DND-41 (cell line): ENCODE data around the gene FUCA1.

Experiments used
- ATAC-seq: fragments of 200-7000 bp; cut with Tn5 transposase; 3 replicates; pipeline ENCODE4 v1.9.1; 2021; ENCODE audit warnings: low read depth; ENCODE audit not compliant: insufficient read depth
- DNase-seq: peaks from one replicate; pipeline ENCODE4 v3.0.0-alpha.2; 2020
- H2AFZ ChIP-seq: 2 replicates; pipeline ENCODE4 v1.6.0; 2012; ENCODE audit warnings: low read depth, low read length
- H3K27ac ChIP-seq: 2 replicates; pipeline ENCODE4 v1.5.1; 2012; ENCODE audit warnings: low read length, inconsistent platforms
- H3K27me3 ChIP-seq: fragments of 200-600 bp; sonication (generic); 2 replicates; pipeline ENCODE4 v1.6.0; 2012; ENCODE audit warnings: low read length, mild to moderate bottlenecking, inconsistent platforms; ENCODE audit not compliant: insufficient read depth, poor library complexity
- H3K36me3 ChIP-seq: 2 replicates; pipeline ENCODE4 v1.5.1; 2012; ENCODE audit warnings: low read length, inconsistent platforms; ENCODE audit not compliant: insufficient read depth
- H3K4me1 ChIP-seq: 2 replicates; pipeline ENCODE4 v1.5.1; 2012; ENCODE audit warnings: mild to moderate bottlenecking, low read length; ENCODE audit not compliant: insufficient read depth
- H3K4me2 ChIP-seq: 2 replicates; pipeline ENCODE4 v1.6.0; 2012; ENCODE audit warnings: mild to moderate bottlenecking, moderate library complexity, low read length, inconsistent platforms; ENCODE audit not compliant: insufficient read depth
- H3K4me3 ChIP-seq, 2 experiments: fragments of 200-600 bp in 1 of 2; shearing (Covaris generic) in 1 of 2; 2 replicates each; pipeline ENCODE4 v1.5.1; 2012 to 2016; ENCODE audit warnings: inconsistent platforms in 2 of 2, low read length in 2 of 2, mild to moderate bottlenecking in 2 of 2, low read depth in 1 of 2, moderate library complexity in 1 of 2
- H3K79me2 ChIP-seq: 2 replicates; pipeline ENCODE4 v1.6.0; 2012; ENCODE audit warnings: low read length, inconsistent platforms; ENCODE audit not compliant: insufficient read depth
- H3K9ac ChIP-seq: 2 replicates; pipeline ENCODE4 v1.6.0; 2012; ENCODE audit warnings: low read depth, mild to moderate bottlenecking, inconsistent platforms, low read length, moderate library complexity
- H3K9me3 ChIP-seq: 2 replicates; pipeline ENCODE4 v1.5.1; 2012; ENCODE audit warnings: low read length, moderate library complexity, mild to moderate bottlenecking, inconsistent platforms; ENCODE audit not compliant: insufficient read depth, severe bottlenecking
- H4K20me1 ChIP-seq: 2 replicates; pipeline ENCODE4 v1.6.0; 2012; ENCODE audit warnings: low read length; ENCODE audit not compliant: insufficient read depth
- EZH2 ChIP-seq: IDR thresholded peaks from 3 replicates; pipeline ENCODE4 v1.6.1; 2012; ENCODE audit warnings: borderline replicate concordance, low read depth, mild to moderate bottlenecking, moderate library complexity, low read length, inconsistent platforms; ENCODE audit not compliant: severe bottlenecking
- TF ChIP-seq, protein P1 (sequence below): IDR thresholded peaks from 2 replicates; pipeline ENCODE4 v1.5.1; 2012; ENCODE audit warnings: borderline replicate concordance, low read length, moderate library complexity, mild to moderate bottlenecking; ENCODE audit not compliant: poor library complexity, severe bottlenecking; ENCODE audit errors: extremely low read depth

FUCA1 gene

GRCh38 chr1:23879809-23880208 is 11.7 kb upstream of the FUCA1 start:
- Histone ChIP-seq H2AFZ (no peak overlapping the region), H3K4me3 (no peak overlapping the region), H3K9me3 (peaks cover 22% of the 10 kb centered on the region), H3K27me3 (no peaks in the 10 kb centered on the region), H3K79me2 (no peaks in the 10 kb centered on the region), H3K4me2 (no peak overlapping the region), H3K9ac (no peak overlapping the region), H3K4me1 (no peaks in the 10 kb centered on the region), H4K20me1 (no peaks in the 10 kb centered on the region), H3K27ac (no peak overlapping the region), H3K36me3 (no peaks in the 10 kb centered on the region)
- DNase-seq (no peak), ATAC-seq (no peak)
- TF ChIP-seq, protein P1, sequence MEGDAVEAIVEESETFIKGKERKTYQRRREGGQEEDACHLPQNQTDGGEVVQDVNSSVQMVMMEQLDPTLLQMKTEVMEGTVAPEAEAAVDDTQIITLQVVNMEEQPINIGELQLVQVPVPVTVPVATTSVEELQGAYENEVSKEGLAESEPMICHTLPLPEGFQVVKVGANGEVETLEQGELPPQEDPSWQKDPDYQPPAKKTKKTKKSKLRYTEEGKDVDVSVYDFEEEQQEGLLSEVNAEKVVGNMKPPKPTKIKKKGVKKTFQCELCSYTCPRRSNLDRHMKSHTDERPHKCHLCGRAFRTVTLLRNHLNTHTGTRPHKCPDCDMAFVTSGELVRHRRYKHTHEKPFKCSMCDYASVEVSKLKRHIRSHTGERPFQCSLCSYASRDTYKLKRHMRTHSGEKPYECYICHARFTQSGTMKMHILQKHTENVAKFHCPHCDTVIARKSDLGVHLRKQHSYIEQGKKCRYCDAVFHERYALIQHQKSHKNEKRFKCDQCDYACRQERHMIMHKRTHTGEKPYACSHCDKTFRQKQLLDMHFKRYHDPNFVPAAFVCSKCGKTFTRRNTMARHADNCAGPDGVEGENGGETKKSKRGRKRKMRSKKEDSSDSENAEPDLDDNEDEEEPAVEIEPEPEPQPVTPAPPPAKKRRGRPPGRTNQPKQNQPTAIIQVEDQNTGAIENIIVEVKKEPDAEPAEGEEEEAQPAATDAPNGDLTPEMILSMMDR = no peak
- TF ChIP-seq EZH2 = no peak

DNA sequence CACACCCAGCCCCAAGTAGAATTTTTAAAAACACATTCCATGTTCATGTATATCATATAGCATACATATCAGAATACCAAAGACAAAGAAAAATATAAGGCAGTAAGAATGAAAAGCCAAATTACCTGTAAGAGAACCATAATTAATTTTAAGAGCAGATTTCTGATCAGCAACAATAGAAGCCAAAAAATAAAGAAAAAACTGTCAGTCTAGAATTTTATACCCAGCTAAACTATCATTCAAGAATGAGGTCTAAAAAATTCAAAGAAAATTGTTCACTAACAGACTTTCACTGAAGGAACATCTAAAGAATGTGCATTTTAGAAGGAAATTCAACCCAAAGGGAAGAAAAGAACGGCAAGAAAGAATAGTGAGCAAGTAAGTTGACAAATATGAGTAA is 10.6 kb upstream of the FUCA1 start:
- no peak overlapping the region for H3K4me3 ChIP-seq
- no peaks in the 10 kb centered on the region for H3K27me3 ChIP-seq
- no peak overlapping the region for H3K4me2 ChIP-seq
- DNase-seq (no peak), ATAC-seq (no peak)
- TF ChIP-seq, protein P1 = no peak
- no peak for TF ChIP-seq EZH2
- H3K79me2 ChIP-seq = no peaks in the 10 kb centered on the region
- H4K20me1 ChIP-seq = no peaks in the 10 kb centered on the region
- no peak overlapping the region for H2AFZ ChIP-seq
- H3K27ac ChIP-seq = no peak overlapping the region
- peaks cover 22% of the 10 kb centered on the region for H3K9me3 ChIP-seq
- no peaks in the 10 kb centered on the region for H3K36me3 ChIP-seq
- H3K9ac ChIP-seq = no peak overlapping the region
- no peaks in the 10 kb centered on the region for H3K4me1 ChIP-seq

DNA sequence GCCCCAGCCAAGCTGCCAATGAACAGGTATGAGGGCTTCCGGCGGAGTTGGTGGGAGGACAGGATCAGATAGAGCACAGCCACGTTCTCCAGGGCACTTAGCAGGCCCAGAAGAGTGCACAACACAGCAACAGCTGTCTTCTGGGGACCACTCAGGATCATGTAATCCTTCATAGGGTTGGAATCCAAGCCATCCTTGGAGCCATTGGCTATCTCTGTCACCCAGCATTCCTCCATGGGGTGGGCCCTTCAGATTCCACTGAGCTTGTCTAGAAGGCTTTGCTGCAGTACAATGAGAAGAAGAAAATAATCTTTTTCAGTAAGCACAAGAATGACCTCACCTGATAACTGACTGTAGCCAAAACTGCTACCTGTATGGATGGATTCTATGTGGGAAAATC is 7.3 kb upstream of the FUCA1 start:
- Histone ChIP-seq H3K27me3 (no peaks in the 10 kb centered on the region), H3K9ac (no peak overlapping the region), H2AFZ (no peak overlapping the region), H3K79me2 (no peaks in the 10 kb centered on the region), H3K27ac (no peak overlapping the region), H3K36me3 (no peaks in the 10 kb centered on the region), H3K4me2 (no peak overlapping the region), H3K4me3 (no peak overlapping the region), H3K9me3 (peaks cover 22% of the 10 kb centered on the region), H3K4me1 (no peaks in the 10 kb centered on the region), H4K20me1 (no peaks in the 10 kb centered on the region)
- DNase-seq (no peak), ATAC-seq (no peak)
- TF ChIP-seq, protein P1 = no peak
- TF ChIP-seq EZH2 = no peak

DNA sequence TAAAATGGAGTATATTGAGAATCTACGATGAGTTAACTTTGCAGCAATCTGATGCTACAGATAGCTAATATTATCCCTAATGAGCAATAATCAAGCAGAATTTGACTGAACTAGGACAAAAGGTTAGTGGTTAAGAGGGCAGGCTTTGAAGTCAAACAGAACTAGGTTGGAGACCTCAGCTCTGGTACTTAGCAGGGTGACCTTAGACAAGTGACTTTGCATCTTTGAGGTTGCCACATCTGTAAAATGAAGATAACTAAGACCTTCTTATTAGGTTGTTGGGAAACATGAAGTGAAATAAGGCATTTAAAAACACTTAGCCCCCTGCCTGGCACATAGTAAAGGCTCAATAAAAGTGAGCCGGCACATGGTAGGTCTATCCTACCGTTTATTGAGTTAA is 4.3 kb upstream of the FUCA1 start:
- Histone ChIP-seq H3K4me2 (no peak overlapping the region), H4K20me1 (no peaks in the 10 kb centered on the region), H3K27ac (no peak overlapping the region), H2AFZ (no peak overlapping the region), H3K4me1 (peaks cover 18% of the 10 kb centered on the region), H3K4me3 (no peak overlapping the region), H3K9me3 (no peaks in the 10 kb centered on the region), H3K9ac (no peak overlapping the region), H3K79me2 (no peaks in the 10 kb centered on the region), H3K27me3 (peaks cover 14% of the 10 kb centered on the region), H3K36me3 (no peaks in the 10 kb centered on the region)
- TF ChIP-seq EZH2 = no peak
- TF ChIP-seq, protein P1 = no peak
- ATAC-seq (no peak), DNase-seq (no peak)
